Retinal pigment epithelial cell (primary cell): Measurements from ENCODE around the gene MET.
"Not testable (repeated sequence)": the region's sequence is repeated elsewhere in the genome, so short reads cannot be mapped to it uniquely, and the experiment has no call there.

Experiments used
- DNase-seq: peaks from one replicate; pipeline ENCODE4 v3.0.0-alpha.2; 2010; ENCODE audit warnings: low read depth
- H3K4me3 ChIP-seq: 2 replicates; pipeline ENCODE4 v1.5.1; 2011; ENCODE audit warnings: mild to moderate bottlenecking, low read length, control low read depth, moderate library complexity
- TF ChIP-seq, protein P1 (sequence below): conservative IDR thresholded peaks from 2 replicates; pipeline ENCODE4 v1.5.1; 2011; ENCODE audit warnings: low read depth, low read length, control low read depth, inconsistent platforms

The MET gene

DNA sequence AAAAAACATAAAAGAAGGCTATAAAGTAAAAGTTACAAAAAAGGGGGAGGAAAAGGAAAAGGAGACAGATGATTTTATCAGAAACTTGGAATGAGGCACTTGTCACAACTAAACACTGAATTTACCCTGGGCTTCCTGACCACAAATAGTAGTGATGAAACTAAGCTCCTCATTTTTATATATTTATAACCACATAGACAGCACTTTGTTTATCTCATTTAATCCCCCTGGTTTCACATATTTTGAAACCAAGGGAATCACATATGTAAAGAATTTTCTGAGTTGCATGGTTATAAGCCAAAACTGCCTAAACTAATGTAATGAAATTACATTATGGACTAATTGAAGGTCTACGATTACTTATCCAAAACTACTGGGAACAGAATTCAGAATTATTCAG lies 39.6 kb upstream of the MET start:
- no peak overlapping the region for H3K4me3 ChIP-seq
- TF ChIP-seq, protein P1, sequence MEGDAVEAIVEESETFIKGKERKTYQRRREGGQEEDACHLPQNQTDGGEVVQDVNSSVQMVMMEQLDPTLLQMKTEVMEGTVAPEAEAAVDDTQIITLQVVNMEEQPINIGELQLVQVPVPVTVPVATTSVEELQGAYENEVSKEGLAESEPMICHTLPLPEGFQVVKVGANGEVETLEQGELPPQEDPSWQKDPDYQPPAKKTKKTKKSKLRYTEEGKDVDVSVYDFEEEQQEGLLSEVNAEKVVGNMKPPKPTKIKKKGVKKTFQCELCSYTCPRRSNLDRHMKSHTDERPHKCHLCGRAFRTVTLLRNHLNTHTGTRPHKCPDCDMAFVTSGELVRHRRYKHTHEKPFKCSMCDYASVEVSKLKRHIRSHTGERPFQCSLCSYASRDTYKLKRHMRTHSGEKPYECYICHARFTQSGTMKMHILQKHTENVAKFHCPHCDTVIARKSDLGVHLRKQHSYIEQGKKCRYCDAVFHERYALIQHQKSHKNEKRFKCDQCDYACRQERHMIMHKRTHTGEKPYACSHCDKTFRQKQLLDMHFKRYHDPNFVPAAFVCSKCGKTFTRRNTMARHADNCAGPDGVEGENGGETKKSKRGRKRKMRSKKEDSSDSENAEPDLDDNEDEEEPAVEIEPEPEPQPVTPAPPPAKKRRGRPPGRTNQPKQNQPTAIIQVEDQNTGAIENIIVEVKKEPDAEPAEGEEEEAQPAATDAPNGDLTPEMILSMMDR: no peak
- no peak for DNase-seq

DNA sequence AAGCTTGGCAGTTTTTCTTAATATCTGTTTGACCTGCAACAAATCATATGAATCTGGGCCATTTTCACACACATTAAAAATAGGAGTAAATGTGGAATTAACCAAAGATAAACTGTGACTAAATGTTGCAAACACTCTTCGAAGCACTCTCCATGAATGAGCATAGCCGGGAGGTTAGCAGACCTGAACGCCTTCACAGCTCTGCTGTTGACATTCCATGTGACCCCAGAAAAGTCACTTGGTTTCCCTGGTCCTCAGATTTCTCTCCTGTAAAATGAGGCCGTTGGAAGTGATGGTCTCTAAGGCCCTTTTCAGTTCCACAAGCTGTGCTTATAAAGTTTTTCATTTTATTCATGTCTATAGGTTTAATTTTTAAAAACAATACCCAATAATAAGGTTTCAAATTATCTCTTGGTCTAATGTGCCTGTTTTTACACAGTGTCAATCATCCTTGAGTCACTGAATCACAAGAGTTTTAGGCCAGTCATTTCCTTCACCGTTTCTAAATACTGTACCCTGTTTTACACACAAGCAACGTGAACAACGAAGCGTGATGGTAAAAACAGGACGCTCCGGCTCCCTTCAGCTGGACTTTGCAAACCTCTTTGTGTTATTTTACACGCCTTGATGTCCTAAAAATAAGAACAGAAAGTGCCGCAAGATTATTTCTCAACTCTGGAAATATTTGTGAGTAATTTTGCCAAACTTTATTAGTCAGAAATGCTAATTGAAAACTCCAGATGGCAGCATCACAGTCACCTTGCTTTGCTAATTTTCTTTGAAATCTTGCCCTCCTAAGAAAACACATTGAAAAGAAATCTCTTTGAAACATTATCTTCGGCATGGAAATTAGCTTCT lies 38.6 kb upstream of the MET start:
- no peak overlapping the region for H3K4me3 ChIP-seq
- no peak for DNase-seq

DNA sequence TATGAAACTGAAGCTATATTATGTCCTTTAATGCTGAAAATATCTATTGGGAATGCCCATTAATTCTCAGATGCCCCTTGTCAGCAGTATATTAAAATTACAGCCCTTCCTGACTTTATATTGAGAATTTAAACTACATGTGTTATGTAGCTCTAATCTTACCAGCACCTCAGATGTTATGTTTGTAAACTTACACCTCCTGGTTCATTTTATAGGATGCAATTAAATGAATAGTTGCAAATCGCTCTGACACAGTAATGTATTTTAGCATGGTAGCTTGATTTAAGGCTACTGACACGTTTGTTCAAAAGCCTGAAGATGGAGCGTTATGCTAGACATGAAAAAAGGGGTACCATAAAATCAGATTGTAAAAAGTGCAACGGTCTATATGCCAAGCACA lies 35.0 kb upstream of the MET start:
- H3K4me3 ChIP-seq: no peak overlapping the region
- no peak for DNase-seq
- TF ChIP-seq, protein P1: no peak

More for the DNA sequence above, 38.6 kb upstream of the MET start:
- TF ChIP-seq, protein P1: peak; percentile 18

DNA sequence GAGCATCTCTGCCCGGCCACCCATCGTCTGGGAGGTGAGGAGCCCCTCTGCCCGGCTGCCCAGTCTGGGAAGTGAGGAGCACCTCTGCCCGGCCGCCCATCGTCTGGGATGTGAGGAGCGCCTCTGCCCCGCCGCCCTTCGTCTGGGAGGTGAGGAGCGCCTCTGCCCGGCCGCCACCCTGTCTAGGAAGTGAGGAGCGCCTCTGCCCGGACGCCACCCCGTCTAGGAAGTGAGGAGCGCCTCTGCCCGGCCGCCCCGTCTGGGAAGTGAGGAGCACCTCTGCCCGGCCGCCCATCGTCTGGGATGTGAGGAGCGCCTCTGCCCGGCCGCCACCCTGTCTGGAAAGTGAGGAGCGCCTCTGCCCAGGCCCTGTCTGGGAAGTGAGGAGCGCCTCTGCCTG lies 33.4 kb upstream of the MET start:
- not testable (repeated sequence) for H3K4me3 ChIP-seq, DNase-seq

DNA sequence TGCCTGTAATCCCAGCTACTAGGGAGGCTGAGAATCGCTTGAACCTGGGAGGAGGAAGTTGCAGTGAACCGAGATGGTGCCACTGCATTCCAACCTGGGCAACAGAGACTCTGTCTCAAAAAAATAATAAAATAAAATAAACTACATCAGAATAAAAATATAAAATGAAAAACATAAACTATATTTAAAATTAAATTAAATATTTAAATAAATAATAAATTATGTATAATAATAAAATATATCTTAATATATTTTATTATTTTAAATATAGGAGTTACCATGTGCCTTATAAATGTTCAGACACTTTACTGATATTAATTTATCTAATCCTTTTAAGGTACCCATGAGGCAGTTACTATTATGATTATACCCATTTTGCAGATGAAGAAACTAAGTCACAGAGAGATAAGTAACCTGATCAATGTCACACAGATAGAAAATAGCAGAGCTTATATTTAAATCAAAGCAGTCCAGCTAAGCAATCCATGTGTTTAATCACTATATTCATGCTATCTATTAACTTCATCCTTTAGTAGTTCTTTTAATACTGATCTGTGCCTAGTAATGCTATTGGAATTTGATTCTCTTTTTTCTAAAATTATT lies 30.3 kb upstream of the MET start:
- DNase-seq: no peak
- TF ChIP-seq, protein P1: no peak
- no peak overlapping the region for H3K4me3 ChIP-seq

DNA sequence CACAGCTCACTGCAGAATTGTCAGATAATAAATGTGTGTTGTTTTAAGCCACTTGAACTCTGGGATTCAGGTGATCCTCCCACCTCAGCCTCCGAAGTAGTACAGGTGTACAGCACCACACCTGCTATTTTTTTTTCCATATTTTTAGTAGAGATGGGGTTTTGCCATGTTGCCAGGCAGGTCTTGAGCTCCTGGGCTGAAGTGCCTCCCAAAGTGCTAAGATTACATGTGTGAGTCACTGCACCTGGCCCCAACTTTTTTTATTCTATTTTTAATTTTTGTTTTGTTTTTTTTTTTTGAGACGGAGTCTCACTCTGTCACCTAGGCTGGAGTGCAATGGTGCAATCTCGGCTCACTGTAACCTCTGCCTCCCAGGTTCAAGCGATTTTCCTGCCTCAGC lies 28.8 kb upstream of the MET start:
- not testable (repeated sequence) for DNase-seq

DNA sequence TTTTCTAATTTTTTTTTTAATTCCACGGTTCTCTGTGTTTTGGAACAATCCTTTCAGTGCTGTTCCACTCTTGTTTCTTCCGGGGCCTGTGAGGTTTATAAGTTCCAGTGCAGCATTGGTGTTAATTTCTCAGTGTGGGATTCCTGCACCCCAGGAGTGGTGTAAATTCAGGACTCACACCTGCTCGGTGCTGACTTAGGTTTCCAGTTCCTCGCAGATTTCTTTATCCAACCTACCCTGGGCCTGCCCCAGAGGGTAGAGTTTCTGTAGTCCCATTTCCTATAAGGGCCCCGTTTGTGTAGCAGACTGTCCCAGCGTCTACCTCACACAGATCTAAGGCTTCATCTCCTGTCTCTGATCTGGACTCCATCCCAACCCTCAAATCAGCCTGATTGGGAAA lies 27.4 kb upstream of the MET start:
- TF ChIP-seq, protein P1: no peak
- no peak overlapping the region for H3K4me3 ChIP-seq
- DNase-seq: no peak

More for the DNA sequence above, 28.8 kb upstream of the MET start:
- not testable (repeated sequence) for H3K4me3 ChIP-seq

DNA sequence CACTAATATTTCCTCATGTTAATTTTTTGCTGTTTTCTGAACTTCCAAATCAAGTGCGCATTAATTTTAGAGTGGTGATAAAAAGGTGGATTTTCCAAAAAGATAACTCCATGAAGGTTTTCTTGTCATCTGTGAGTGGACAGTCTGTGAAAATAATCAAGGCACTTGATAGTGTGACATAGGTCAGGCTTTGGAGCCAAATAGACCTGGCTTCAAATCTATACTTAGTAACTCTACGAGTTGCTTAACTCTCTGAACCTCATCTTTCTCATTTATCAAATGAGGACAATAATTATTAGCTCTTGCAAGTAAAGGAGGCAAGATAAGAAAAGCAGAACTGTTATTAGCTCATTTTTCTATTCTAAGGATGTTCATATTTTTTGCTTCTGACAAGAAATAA lies 24.7 kb upstream of the MET start:
- TF ChIP-seq, protein P1: no peak
- DNase-seq: no peak
- no peak overlapping the region for H3K4me3 ChIP-seq
